PC-3 (cell line): ENCODE results near the gene C17orf114.

Source experiments
- CTCF ChIP-seq: fragments of 300-600 bp; sonication (generic); conservative IDR thresholded peaks from 2 replicates; pipeline ENCODE4 v1.5.1; 2017; ENCODE audit warnings: antibody characterized with exemption, low read depth, mild to moderate bottlenecking, low read length
- EZH2phosphoT487 ChIP-seq: fragments of 300-600 bp; sonication (generic); IDR thresholded peaks from 2 replicates; pipeline ENCODE4 v1.6.1; 2018; ENCODE audit warnings: mild to moderate bottlenecking, antibody characterized with exemption, low read length, borderline replicate concordance

- TF ChIP-seq CTCF (no peak), EZH2phosphoT487 (no peak)
Observed at GRCh38 chr17:4766201-4766600, 35.9 kb downstream of the C17orf114 start.
